EH (cell line): ENCODE measurements around the gene LAMTOR4.
"Not testable (repeated sequence)": the region's sequence is repeated elsewhere in the genome, so short reads cannot be mapped to it uniquely, and the experiment has no call there.

Source experiments
- DNase-seq: peaks from one replicate; pipeline ENCODE4 v3.0.0-alpha.2; 2015; ENCODE audit warnings: low read depth

Gene LAMTOR4

GRCh38 chr7:100122568-100122967 is 26.1 kb upstream of the LAMTOR4 start:
- no peak for DNase-seq

GRCh38 chr7:100124301-100125230 is 24.2 kb upstream of the LAMTOR4 start:
- no peak for DNase-seq

- DNase-seq = no peak
Measured at GRCh38 chr7:100126239-100126930, 22.3 kb upstream of the LAMTOR4 start.

- DNase-seq = peak; percentile 88
Measured at GRCh38 chr7:100126931-100127865, 21.5 kb upstream of the LAMTOR4 start, which contains the start of gene MBLAC1. Gene MBLAC1, plus strand, starts transcription at chr7:100126967. Its CDS starts 429 bp downstream, at chr7:100127396.

- peak; percentile 30 for DNase-seq
Measured at GRCh38 chr7:100127866-100128636, 20.7 kb upstream of the LAMTOR4 start.

- DNase-seq = no peak
Measured at GRCh38 chr7:100128637-100128963, 20.1 kb upstream of the LAMTOR4 start.

GRCh38 chr7:100130220-100130607 is 18.5 kb upstream of the LAMTOR4 start:
- DNase-seq = not testable (repeated sequence)

- DNase-seq = peak; percentile 66
Measured at GRCh38 chr7:100130608-100131453, 17.9 kb upstream of the LAMTOR4 start.

- no peak for DNase-seq
Measured at GRCh38 chr7:100132126-100132525, 16.6 kb upstream of the LAMTOR4 start.

- DNase-seq = peak; percentile 75
Measured at GRCh38 chr7:100132697-100133151, 16.0 kb upstream of the LAMTOR4 start.

GRCh38 chr7:100137851-100138760 is 10.6 kb upstream of the LAMTOR4 start:
- DNase-seq = no peak

- no peak for DNase-seq
Measured at GRCh38 chr7:100141555-100141949, 7.2 kb upstream of the LAMTOR4 start.

- DNase-seq = no peak
Measured at GRCh38 chr7:100142461-100142860, 6.3 kb upstream of the LAMTOR4 start.

- peak; percentile 41 for DNase-seq
Measured at GRCh38 chr7:100146350-100146749, 2.4 kb upstream of the LAMTOR4 start.

GRCh38 chr7:100147278-100147677 is 1.4 kb upstream of the LAMTOR4 start:
- DNase-seq = no peak

GRCh38 chr7:100148225-100148558 is 526 bp upstream of the LAMTOR4 start:
- DNase-seq = no peak

GRCh38 chr7:100152404-100152803 is 3.7 kb downstream of the LAMTOR4 start:
- no peak for DNase-seq

GRCh38 chr7:100152937-100153666 is 4.4 kb downstream of the LAMTOR4 start:
- no peak for DNase-seq
